GM10266 (cell line): ENCODE data around the gene RBCK1.

Experiments used
- DNase-seq: peaks from one replicate; pipeline ENCODE4 v3.0.0; 2012; ENCODE audit errors: extremely low spot score
- CTCF ChIP-seq: IDR thresholded peaks from 2 replicates; pipeline ENCODE4 v1.5.1; 2012; ENCODE audit warnings: mild to moderate bottlenecking, low read depth; ENCODE audit not compliant: control insufficient read depth, insufficient read depth; ENCODE audit errors: missing control alignments

The RBCK1 gene

GRCh38 chr20:397432-398237, 10.5 kb upstream of the RBCK1 start:
- no peak for DNase-seq
- TF ChIP-seq CTCF = no peak

GRCh38 chr20:399182-399707, 8.9 kb upstream of the RBCK1 start:
- no peak for DNase-seq
- no peak for TF ChIP-seq CTCF

- no peak for TF ChIP-seq CTCF
These were observed 8.0 kb upstream of the RBCK1 start for GRCh38 chr20:400128-400453.

DNA sequence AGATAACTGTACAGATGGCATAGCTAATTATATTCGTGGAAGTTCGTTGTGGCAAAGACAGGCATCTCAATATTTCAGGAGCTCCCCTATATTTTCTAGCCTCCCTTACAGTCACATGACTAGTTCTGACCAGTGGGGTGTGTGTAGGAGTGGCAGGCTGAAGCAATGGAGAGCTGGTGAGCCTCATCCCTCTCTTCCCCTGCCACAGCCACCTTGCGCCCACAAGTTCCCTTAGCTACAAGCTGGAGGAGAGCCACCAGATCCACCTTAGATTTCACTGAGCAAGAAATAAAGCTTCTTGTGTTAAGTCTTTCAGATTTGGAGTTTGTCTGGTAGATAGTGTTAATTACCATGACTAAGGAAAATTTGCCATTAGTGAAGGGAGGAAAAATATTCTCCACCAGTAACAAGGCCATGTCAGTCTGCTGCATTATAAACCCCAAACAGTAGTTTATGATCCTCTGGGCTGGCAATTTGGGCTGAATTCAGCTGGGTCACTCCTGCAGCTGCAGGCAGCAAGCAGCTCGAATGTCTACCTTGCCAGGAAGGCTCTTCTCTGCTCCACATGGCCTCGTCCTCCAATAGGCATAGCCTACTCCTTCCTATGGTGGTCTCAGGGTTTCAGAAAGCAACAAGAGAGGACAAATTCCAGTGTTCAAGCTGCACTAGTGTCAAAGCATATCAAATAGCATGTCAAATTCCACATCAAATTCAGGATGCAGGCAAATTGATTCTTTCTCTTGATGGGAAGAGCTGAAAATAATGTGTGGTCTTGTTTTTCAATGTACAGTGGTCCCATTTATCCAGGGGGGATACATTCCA, 7.4 kb upstream of the RBCK1 start:
- DNase-seq = no peak
- no peak for TF ChIP-seq CTCF

More at GRCh38 chr20:400128-400453, 8.0 kb upstream of the RBCK1 start:
- DNase-seq = no peak

- DNase-seq = no peak
- no peak for TF ChIP-seq CTCF
These were observed 6.2 kb upstream of the RBCK1 start for GRCh38 chr20:401682-402495.

DNA sequence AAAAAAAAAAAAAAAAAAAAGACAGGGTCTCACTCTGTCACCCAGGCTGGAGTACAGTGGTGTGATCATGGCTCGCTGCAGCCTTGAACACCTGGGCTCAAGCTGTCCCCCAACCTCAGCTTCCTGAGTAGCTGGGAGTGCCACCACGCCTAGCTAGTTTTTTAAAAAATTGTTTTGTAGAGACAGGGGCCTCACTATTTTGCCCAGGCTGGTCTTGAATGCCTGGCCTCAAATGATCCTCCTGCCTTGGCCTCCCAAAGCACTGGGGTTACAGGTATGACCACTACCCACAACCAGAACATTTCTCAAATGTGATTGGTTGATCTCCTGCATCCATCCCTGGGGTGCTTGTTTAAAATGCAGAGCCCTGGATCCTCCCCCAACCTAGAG, 5.6 kb upstream of the RBCK1 start:
- TF ChIP-seq CTCF = no peak
- DNase-seq = no peak
